HepG2 (cell line): ENCODE results near the gene HIPK2. TPM values are rescaled to one million over a fixed set of nuclear protein-coding genes. Genes with fewer than 3 reads are reported as not detected.
A peak's percentile ranks its signal among the peaks of the same experiment; 100 is the strongest.

Experiments used
- ASH2L ChIP-seq: fragments of 300-600, 200-600 bp; sonication (generic); IDR thresholded peaks from 2 replicates; pipeline ENCODE4 v1.7.0; 2017; ENCODE audit warnings: low read depth, mild to moderate bottlenecking, moderate library complexity, mixed read lengths, low read length; ENCODE audit not compliant: insufficient read length
- DMAP1 ChIP-seq: IDR thresholded peaks from 2 replicates; pipeline ENCODE4 v1.6.1; 2016
- ERF ChIP-seq: IDR thresholded peaks from 2 replicates; pipeline ENCODE4 v1.6.1; 2018; ENCODE audit warnings: missing biosample characterization, missing genetic modification reagents
- FOSL2 ChIP-seq: sonication (generic); formaldehyde crosslinking; IDR thresholded peaks from 2 replicates; pipeline ENCODE4 v1.4.0; 2020; ENCODE audit warnings: missing genetic modification reagents
- HNRNPH1 ChIP-seq: fragments of 200-400 bp; formaldehyde crosslinking; optimal IDR thresholded peaks from 2 replicates; pipeline ENCODE3; 2017; ENCODE audit warnings: mild to moderate bottlenecking, low read depth, low read length
- NPAS2 ChIP-seq: sonication (generic); formaldehyde crosslinking; IDR thresholded peaks from 2 replicates; pipeline ENCODE4 v1.8.0; 2022; ENCODE audit warnings: mild to moderate bottlenecking, missing genetic modification reagents, borderline replicate concordance
- PTBP1 ChIP-seq: fragments of 200-400 bp; formaldehyde crosslinking; IDR thresholded peaks from 2 replicates; pipeline ENCODE4 v1.6.1; 2018; ENCODE audit warnings: low read length, low read depth; ENCODE audit not compliant: poor library complexity, severe bottlenecking
- RCOR2 ChIP-seq: IDR thresholded peaks from 2 replicates; pipeline ENCODE4 v1.6.1; 2016; ENCODE audit warnings: missing biosample characterization, missing genetic modification reagents
- RXRB ChIP-seq: IDR thresholded peaks from 2 replicates; pipeline ENCODE4 v1.6.1; 2016; ENCODE audit warnings: borderline replicate concordance, missing genetic modification reagents, missing compliant biosample characterization
- SIN3A ChIP-seq: IDR thresholded peaks from 2 replicates; pipeline ENCODE4 v1.6.1; 2011; ENCODE audit warnings: low read depth, mild to moderate bottlenecking, control low read depth, low read length, borderline replicate concordance
- SRF ChIP-seq: IDR thresholded peaks from 2 replicates; pipeline ENCODE4 v1.6.1; 2011; ENCODE audit warnings: mild to moderate bottlenecking, low read depth, low read length, moderate library complexity
- ZNF331 ChIP-seq: sonication (generic); formaldehyde crosslinking; IDR thresholded peaks from 2 replicates; pipeline ENCODE4 v1.4.0; 2020; ENCODE audit warnings: missing genetic modification reagents
- ZNF335 ChIP-seq: sonication (generic); formaldehyde crosslinking; IDR thresholded peaks from 2 replicates; pipeline ENCODE4 v1.4.0; 2020; ENCODE audit warnings: missing genetic modification reagents
- ZNF7 ChIP-seq: IDR thresholded peaks from 2 replicates; pipeline ENCODE4 v1.6.1; 2016; ENCODE audit warnings: missing biosample characterization, missing genetic modification reagents
- ZNF766 ChIP-seq: sonication (generic); formaldehyde crosslinking; IDR thresholded peaks from 2 replicates; pipeline ENCODE4 v1.5.0; 2020; ENCODE audit warnings: missing genetic modification reagents, borderline replicate concordance
- polyA plus RNA-seq, 8 experiments: library from polyadenylated mRNA; depleted of rRNA in 3 of 8; stranded (reverse) in 7 of 8; unstranded in 1 of 8; fragments of >200 nt; fragmentation: Illumina TruSeq in 4 of 8; extraction: Trizol in 4 of 8; gene quantifications; 2 replicates each; pipeline versions ENCODE4 v1.2.1 to v1.2.3, GENCODE V29; 2011 to 2016; ENCODE audit warnings: low read depth in 4 of 8, missing spikeins in 1 of 8, mixed read lengths in 1 of 8; ENCODE audit not compliant: insufficient read depth in 1 of 8
- total RNA-seq, 5 experiments: library from RNA; depleted of rRNA; stranded (reverse); fragments of >200 nt; fragmentation: Illumina TruSeq; extraction: Trizol; gene quantifications; 2 replicates each; pipeline ENCODE4 v1.2.3, GENCODE V29; 2016; ENCODE audit warnings: low read depth in 1 of 5
- TF ChIP-seq, protein P1 (sequence below): sonication (generic); formaldehyde crosslinking; IDR thresholded peaks from 2 replicates; pipeline ENCODE4 v1.4.0; 2020; ENCODE audit warnings: mild to moderate bottlenecking, missing genetic modification reagents
- TF ChIP-seq, protein P2 (sequence below): sonication (generic); formaldehyde crosslinking; IDR thresholded peaks from 2 replicates; pipeline ENCODE4 v1.9.0; 2022; ENCODE audit warnings: low read depth, missing genetic modification reagents
- TF ChIP-seq, protein P3 (sequence below): IDR thresholded peaks from 2 replicates; pipeline ENCODE4 v1.6.1; 2016; ENCODE audit warnings: missing compliant biosample characterization, missing genetic modification reagents, borderline replicate concordance
- TF ChIP-seq, protein P4 (sequence below): sonication (generic); formaldehyde crosslinking; IDR thresholded peaks from 2 replicates; pipeline ENCODE4 v1.5.1; 2020; ENCODE audit warnings: missing genetic modification reagents, mild to moderate bottlenecking, borderline replicate concordance
- TF ChIP-seq, protein P5 (sequence below): sonication (generic); formaldehyde crosslinking; IDR thresholded peaks from 2 replicates; pipeline ENCODE4 v1.4.0; 2020; ENCODE audit warnings: missing genetic modification reagents

HIPK2 gene
- total and polyA plus RNA-seq, 2 of the 13 experiments (the other 11 are each of a cell fraction or from before 2014, with no cell fraction given): 14.4 to 20.2 TPM

DNA sequence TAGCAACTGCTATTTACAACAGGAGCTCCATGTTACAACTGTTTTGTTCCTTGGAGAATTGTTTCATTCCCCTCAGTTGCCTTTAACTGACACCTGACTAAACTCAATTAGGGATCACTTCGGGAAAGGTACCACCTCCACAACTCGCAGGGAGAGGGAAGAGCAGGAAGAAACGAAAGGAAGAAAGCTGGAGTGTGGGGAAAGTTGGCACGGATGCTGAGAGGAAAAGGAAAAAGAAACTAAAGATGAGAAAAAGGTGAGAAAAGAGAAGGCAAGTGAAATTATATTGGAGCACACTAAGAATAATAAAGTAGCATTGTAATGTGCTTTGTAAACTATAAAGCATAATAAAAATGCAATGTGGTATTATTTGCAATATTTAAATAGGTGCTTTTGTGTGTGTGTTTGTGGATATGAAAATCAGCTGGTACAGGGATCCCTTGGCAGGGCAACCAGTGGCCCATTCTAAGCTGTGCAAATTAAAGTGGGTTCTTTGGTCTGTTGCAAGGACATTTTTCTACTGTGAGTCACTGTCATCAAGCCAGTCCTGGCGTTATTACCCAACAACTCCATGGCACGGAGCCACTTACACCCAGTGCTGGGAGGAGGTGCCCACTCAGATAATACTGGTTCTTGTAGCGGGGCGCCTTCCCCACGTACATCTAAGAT is 45.9 kb downstream of the HIPK2 start (continued):
- TF ChIP-seq, protein P1, sequence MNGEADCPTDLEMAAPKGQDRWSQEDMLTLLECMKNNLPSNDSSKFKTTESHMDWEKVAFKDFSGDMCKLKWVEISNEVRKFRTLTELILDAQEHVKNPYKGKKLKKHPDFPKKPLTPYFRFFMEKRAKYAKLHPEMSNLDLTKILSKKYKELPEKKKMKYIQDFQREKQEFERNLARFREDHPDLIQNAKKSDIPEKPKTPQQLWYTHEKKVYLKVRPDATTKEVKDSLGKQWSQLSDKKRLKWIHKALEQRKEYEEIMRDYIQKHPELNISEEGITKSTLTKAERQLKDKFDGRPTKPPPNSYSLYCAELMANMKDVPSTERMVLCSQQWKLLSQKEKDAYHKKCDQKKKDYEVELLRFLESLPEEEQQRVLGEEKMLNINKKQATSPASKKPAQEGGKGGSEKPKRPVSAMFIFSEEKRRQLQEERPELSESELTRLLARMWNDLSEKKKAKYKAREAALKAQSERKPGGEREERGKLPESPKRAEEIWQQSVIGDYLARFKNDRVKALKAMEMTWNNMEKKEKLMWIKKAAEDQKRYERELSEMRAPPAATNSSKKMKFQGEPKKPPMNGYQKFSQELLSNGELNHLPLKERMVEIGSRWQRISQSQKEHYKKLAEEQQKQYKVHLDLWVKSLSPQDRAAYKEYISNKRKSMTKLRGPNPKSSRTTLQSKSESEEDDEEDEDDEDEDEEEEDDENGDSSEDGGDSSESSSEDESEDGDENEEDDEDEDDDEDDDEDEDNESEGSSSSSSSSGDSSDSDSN (CRISPR knock-in tag): no peak
- peak; percentile 99 for TF ChIP-seq FOSL2 (CRISPR knock-in tag)
- no peak for TF ChIP-seq ZNF766 (CRISPR knock-in tag)
- TF ChIP-seq, protein P2, sequence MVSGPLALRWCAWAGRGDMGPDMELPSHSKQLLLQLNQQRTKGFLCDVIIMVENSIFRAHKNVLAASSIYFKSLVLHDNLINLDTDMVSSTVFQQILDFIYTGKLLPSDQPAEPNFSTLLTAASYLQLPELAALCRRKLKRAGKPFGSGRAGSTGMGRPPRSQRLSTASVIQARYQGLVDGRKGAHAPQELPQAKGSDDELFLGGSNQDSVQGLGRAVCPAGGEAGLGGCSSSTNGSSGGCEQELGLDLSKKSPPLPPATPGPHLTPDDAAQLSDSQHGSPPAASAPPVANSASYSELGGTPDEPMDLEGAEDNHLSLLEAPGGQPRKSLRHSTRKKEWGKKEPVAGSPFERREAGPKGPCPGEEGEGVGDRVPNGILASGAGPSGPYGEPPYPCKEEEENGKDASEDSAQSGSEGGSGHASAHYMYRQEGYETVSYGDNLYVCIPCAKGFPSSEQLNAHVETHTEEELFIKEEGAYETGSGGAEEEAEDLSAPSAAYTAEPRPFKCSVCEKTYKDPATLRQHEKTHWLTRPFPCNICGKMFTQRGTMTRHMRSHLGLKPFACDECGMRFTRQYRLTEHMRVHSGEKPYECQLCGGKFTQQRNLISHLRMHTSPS (CRISPR knock-in tag): peak; percentile 91
- 0 out of 2 replicates have a peak, but pooled peaks have one; percentile 22 for TF ChIP-seq RCOR2 (CRISPR knock-in tag)
- TF ChIP-seq, protein P3, sequence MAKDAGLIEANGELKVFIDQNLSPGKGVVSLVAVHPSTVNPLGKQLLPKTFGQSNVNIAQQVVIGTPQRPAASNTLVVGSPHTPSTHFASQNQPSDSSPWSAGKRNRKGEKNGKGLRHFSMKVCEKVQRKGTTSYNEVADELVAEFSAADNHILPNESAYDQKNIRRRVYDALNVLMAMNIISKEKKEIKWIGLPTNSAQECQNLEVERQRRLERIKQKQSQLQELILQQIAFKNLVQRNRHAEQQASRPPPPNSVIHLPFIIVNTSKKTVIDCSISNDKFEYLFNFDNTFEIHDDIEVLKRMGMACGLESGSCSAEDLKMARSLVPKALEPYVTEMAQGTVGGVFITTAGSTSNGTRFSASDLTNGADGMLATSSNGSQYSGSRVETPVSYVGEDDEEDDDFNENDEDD (CRISPR knock-in tag): no peak
- no peak for TF ChIP-seq ZNF335 (CRISPR knock-in tag)
- TF ChIP-seq, protein P4, sequence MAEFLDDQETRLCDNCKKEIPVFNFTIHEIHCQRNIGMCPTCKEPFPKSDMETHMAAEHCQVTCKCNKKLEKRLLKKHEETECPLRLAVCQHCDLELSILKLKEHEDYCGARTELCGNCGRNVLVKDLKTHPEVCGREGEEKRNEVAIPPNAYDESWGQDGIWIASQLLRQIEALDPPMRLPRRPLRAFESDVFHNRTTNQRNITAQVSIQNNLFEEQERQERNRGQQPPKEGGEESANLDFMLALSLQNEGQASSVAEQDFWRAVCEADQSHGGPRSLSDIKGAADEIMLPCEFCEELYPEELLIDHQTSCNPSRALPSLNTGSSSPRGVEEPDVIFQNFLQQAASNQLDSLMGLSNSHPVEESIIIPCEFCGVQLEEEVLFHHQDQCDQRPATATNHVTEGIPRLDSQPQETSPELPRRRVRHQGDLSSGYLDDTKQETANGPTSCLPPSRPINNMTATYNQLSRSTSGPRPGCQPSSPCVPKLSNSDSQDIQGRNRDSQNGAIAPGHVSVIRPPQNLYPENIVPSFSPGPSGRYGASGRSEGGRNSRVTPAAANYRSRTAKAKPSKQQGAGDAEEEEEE (CRISPR knock-in tag): no peak
- no peak for TF ChIP-seq DMAP1 (CRISPR knock-in tag)
- TF ChIP-seq ASH2L: no peak
- no peak for TF ChIP-seq SRF
- no peak for TF ChIP-seq ZNF331 (CRISPR knock-in tag)
- no peak for TF ChIP-seq ERF (CRISPR knock-in tag)
- TF ChIP-seq SIN3A: no peak
- TF ChIP-seq NPAS2 (CRISPR knock-in tag): no peak
- TF ChIP-seq HNRNPH1: no peak
- TF ChIP-seq PTBP1: no peak
- 0 out of 2 replicates have a peak, but pooled peaks have one; percentile 33 for TF ChIP-seq RXRB (CRISPR knock-in tag)
- TF ChIP-seq, protein P5, sequence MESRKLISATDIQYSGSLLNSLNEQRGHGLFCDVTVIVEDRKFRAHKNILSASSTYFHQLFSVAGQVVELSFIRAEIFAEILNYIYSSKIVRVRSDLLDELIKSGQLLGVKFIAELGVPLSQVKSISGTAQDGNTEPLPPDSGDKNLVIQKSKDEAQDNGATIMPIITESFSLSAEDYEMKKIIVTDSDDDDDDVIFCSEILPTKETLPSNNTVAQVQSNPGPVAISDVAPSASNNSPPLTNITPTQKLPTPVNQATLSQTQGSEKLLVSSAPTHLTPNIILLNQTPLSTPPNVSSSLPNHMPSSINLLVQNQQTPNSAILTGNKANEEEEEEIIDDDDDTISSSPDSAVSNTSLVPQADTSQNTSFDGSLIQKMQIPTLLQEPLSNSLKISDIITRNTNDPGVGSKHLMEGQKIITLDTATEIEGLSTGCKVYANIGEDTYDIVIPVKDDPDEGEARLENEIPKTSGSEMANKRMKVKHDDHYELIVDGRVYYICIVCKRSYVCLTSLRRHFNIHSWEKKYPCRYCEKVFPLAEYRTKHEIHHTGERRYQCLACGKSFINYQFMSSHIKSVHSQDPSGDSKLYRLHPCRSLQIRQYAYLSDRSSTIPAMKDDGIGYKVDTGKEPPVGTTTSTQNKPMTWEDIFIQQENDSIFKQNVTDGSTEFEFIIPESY (CRISPR knock-in tag): peak; percentile 69; the same call in 1 of the 2 replicates
- TF ChIP-seq ZNF7 (CRISPR knock-in tag): no peak
